ENCODE measurements around the gene KLK15.

DNA sequence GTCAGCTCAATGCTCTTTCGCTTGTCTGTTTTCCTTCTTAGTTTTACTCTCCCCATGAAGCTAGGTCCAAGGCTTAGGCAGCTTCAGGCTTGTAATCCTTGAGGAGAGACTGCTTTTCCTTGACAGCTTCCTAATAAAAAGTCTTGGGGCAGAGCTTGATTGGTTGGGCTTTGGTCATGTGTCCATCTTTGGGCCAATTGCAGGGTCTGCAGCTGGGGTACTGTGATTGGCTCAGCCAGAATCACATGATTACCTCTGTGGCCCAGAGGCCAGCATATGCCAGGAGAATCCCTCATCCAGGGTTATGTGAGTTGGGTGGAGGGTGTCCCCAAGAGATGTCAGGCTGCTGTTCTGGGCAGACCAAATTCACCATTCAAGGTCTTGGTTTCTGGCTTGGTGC, 17.9 kb downstream of the KLK15 start:
- no peak for TF ChIP-seq GATA2 (IDR thresholded peaks at IDR 0.05; ENCODE audit: low read depth, low read length)
- TF ChIP-seq GATA3 (IDR thresholded peaks at IDR 0.05; ENCODE audit: low read depth, low read length): no peak

Measured in SH-SY5Y (cell line).